CD4-positive, alpha-beta T cell (primary cell): ENCODE measurements around the gene MANSC4. TPM values are rescaled to one million over a fixed set of nuclear protein-coding genes. Genes with fewer than 3 reads are reported as not detected.

Source experiments
- ATAC-seq: fragments of 200-7000 bp; cut with Tn5 transposase; one replicate; pipeline ENCODE4 v1.10.0; 2022; ENCODE audit warnings: mild to moderate bottlenecking; ENCODE audit not compliant: poor library complexity
- CTCF ChIA-PET: fragments of 350-600 bp; sonication (Branson Sonifier 250); formaldehyde crosslinking; loops from one replicate; lab custom pipeline; 2021; ENCODE audit warnings: antibody characterized with exemption, inconsistent platforms; lab: Charles Lee
- POLR2A ChIA-PET: fragments of 350-600 bp; sonication (Branson Sonifier 250); formaldehyde crosslinking; loops from one replicate; lab custom pipeline; 2021; ENCODE audit warnings: antibody characterized with exemption, inconsistent platforms; lab: Charles Lee
- DNase-seq, 14 experiments: peaks; one replicate each; pipeline ENCODE4 v3.0.0-alpha.2; 2013 to 2020; ENCODE audit warnings: mixed read lengths in 2 of 14
- H3K27ac ChIP-seq, 2 donors: one replicate each; pipeline versions ENCODE4 v1.5.1 to v1.7.0; 2013; ENCODE audit warnings: low read length in 2 of 2, low read depth in 1 of 2, mild to moderate bottlenecking in 1 of 2
- H3K27me3 ChIP-seq, 2 experiments: 1 replicate in 1 of 2; 2 replicates in 1 of 2; pipeline versions ENCODE4 v1.6.1 to v1.7.0; 2013; ENCODE audit warnings: low read length in 2 of 2, control low read depth in 1 of 2, mild to moderate bottlenecking in 1 of 2, moderate library complexity in 1 of 2; ENCODE audit not compliant: insufficient read depth in 2 of 2, control insufficient read depth in 1 of 2
- H3K36me3 ChIP-seq: one replicate; pipeline ENCODE4 v1.6.1; 2013; ENCODE audit warnings: low read length, control low read depth; ENCODE audit not compliant: insufficient read depth
- H3K4me1 ChIP-seq: one replicate; pipeline ENCODE4 v1.6.1; 2013; ENCODE audit warnings: low read length, control low read depth; ENCODE audit not compliant: insufficient read depth
- H3K4me3 ChIP-seq: one replicate; pipeline ENCODE4 v1.5.1; 2013; ENCODE audit warnings: mild to moderate bottlenecking, low read length, moderate library complexity
- H3K9me3 ChIP-seq, 2 experiments: 1 replicate in 1 of 2; 2 replicates in 1 of 2; pipeline versions ENCODE4 v1.6.1 to v1.7.0; 2013; ENCODE audit warnings: low read length in 2 of 2, mild to moderate bottlenecking in 2 of 2, control low read depth in 1 of 2, moderate library complexity in 1 of 2; ENCODE audit not compliant: control insufficient read depth in 1 of 2, insufficient read depth in 1 of 2
- H3K27ac Mint-ChIP-seq: one replicate; pipeline ENCODE4 v1.8.0; 2020; ENCODE audit warnings: mixed read lengths
- H3K27me3 Mint-ChIP-seq: one replicate; pipeline ENCODE4 v1.8.0; 2021; ENCODE audit warnings: mixed read lengths
- H3K36me3 Mint-ChIP-seq: one replicate; pipeline ENCODE4 v1.8.0; 2021; ENCODE audit warnings: low read depth, mixed read lengths
- H3K4me1 Mint-ChIP-seq: one replicate; pipeline ENCODE4 v1.8.0; 2021; ENCODE audit warnings: low read depth, mixed read lengths
- H3K4me3 Mint-ChIP-seq: one replicate; pipeline ENCODE4 v1.8.0; 2020; ENCODE audit warnings: mild to moderate bottlenecking, mixed read lengths
- H3K9me3 Mint-ChIP-seq: one replicate; pipeline ENCODE4 v1.8.0; 2020; ENCODE audit warnings: mixed read lengths
- intact Hi-C, 2 experiments: fragments of 100-400 bp; cut with DNase I in 1 of 2; cut with micrococcal nuclease in 1 of 2; formaldehyde crosslinking; loops; one replicate each; pipeline versions ENCODE4 v1.15.1 to v1.9.0; 2023 to 2025; cut with DNase I, micrococcal nuclease
- polyA plus RNA-seq, 2 donors: library from polyadenylated mRNA; unstranded; fragments of 120-200 nt; gene quantifications; one replicate each; pipeline ENCODE4 v1.2.1, GENCODE V29; 2013
- total RNA-seq, 174 experiments: library from RNA in 2 of 174; stranded (reverse) in 2 of 174; gene quantifications; one replicate each; pipeline ENCODE4 v1.2.3 and lab custom pipeline; 2021 to 2026
- TF ChIP-seq, protein P1 (sequence below): fragments of 200-600 bp; IDR thresholded peaks from one replicate; pipeline ENCODE4 v1.8.0; 2022; ENCODE audit warnings: antibody characterized with exemption, mild to moderate bottlenecking

The MANSC4 gene
- total RNA-seq (not detected), total RNA-seq (lab: John Stamatoyannopoulos, UW) (0 to 5.1 (median 0.50) reads per million in 172 experiments)
- 0.20 TPM for polyA plus RNA-seq (2013, experiment 1 of 2)
- 0.19 TPM for polyA plus RNA-seq (2013, experiment 2 of 2)

- Mint-ChIP-seq H3K27ac (peak within 1 kb of the TSS; percentile 80), H3K36me3 (peaks cover 11% of the 10 kb centered on the region), H3K4me3 (peak within 1 kb of the TSS; percentile 90), H3K9me3 (no peaks in the 10 kb centered on the region), H3K27me3 (no peaks in the 10 kb centered on the region), H3K4me1 (peaks cover 40% of the 10 kb centered on the region)
- ChIA-PET CTCF (interaction anchor here (1.4 to 2.2 kb wide), 2 partner anchors 9 to 41 kb away, joined by 3 to 9 read pairs; no protein-coding TSS in a partner anchor), POLR2A (interaction anchor here (0.6 to 2.3 kb wide), 18 partner anchors 8 to 1601 kb away, joined by 3 to 17 read pairs (median 4); partner anchors contain the start of genes CCDC91, ERGIC2 and MRPS35)
- ATAC-seq (peak; percentile 81), DNase-seq (peak; percentile 47 to 84 (median 65))
- H3K27me3 ChIP-seq: no peaks in the 10 kb centered on the region
- TF ChIP-seq, protein P1, sequence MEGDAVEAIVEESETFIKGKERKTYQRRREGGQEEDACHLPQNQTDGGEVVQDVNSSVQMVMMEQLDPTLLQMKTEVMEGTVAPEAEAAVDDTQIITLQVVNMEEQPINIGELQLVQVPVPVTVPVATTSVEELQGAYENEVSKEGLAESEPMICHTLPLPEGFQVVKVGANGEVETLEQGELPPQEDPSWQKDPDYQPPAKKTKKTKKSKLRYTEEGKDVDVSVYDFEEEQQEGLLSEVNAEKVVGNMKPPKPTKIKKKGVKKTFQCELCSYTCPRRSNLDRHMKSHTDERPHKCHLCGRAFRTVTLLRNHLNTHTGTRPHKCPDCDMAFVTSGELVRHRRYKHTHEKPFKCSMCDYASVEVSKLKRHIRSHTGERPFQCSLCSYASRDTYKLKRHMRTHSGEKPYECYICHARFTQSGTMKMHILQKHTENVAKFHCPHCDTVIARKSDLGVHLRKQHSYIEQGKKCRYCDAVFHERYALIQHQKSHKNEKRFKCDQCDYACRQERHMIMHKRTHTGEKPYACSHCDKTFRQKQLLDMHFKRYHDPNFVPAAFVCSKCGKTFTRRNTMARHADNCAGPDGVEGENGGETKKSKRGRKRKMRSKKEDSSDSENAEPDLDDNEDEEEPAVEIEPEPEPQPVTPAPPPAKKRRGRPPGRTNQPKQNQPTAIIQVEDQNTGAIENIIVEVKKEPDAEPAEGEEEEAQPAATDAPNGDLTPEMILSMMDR: no peak
- peaks cover 27% of the 10 kb centered on the region for H3K4me1 ChIP-seq
- H3K36me3 ChIP-seq: no peaks in the 10 kb centered on the region
- H3K4me3 ChIP-seq: peak within 1 kb of the TSS; percentile 80
- H3K27ac ChIP-seq: peak within 1 kb of the TSS in 1 of 2 donors; percentile 22
- intact Hi-C loops: loop anchor here in 1 of 2 experiments (2.0 to 5.0 kb wide), 2 partner anchors 68 to 251 kb away; partner anchors contain the start of gene MRPS35
- H3K9me3 ChIP-seq: no peaks in the 10 kb centered on the region
These were observed at the start of gene MANSC4, which contains the start of gene KLHL42 for GRCh38 chr12:27779920-27780611. Gene MANSC4 (minus strand): TSS chr12:27780236. CDS start chr12:27771276, 8,960 bp downstream. Gene KLHL42 (plus strand): TSS chr12:27780233. CDS start chr12:27780331, 98 bp downstream.

DNA sequence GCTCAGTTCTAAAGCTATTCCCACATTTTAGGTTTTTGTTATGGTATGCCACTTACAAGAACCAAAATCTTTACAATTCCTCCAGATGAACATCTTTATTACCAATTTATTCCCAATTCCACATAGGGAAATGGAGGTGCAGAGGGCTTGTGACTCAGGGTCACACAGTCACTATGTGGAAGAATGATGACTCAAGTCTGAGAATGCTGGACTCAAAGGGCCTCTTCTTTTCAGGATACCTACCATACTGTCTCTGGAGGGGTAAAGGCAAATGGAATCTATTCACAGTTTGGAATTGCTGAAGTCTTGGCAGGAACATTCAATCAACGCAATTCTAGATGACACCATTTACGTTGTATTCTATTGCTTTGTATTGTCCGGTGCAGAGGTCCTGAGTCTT lies 48.2 kb upstream of the MANSC4 start:
- Histone ChIP-seq H3K4me3 (no peak overlapping the region), H3K27me3 (no peaks in the 10 kb centered on the region), H3K9me3 (no peaks in the 10 kb centered on the region), H3K36me3 (no peaks in the 10 kb centered on the region), H3K27ac (no peak overlapping the region), H3K4me1 (no peaks in the 10 kb centered on the region)
- H3K4me3 Mint-ChIP-seq: no peak overlapping the region
- intact Hi-C loops: loop anchor here in 1 of 2 experiments (10.0 kb wide), 1 partner anchor 367 kb away; the partner anchor contains the start of gene CCDC91
- DNase-seq (no peak), ATAC-seq (no peak)
- no peaks in the 10 kb centered on the region for H3K27me3 Mint-ChIP-seq
- no peaks in the 10 kb centered on the region for H3K36me3 Mint-ChIP-seq
- ChIA-PET POLR2A (no interaction called here), CTCF (no interaction called here)
- peaks cover 8% of the 10 kb centered on the region for H3K4me1 Mint-ChIP-seq
- TF ChIP-seq, protein P1: no peak
- H3K9me3 Mint-ChIP-seq: no peaks in the 10 kb centered on the region
- H3K27ac Mint-ChIP-seq: no peak overlapping the region

DNA sequence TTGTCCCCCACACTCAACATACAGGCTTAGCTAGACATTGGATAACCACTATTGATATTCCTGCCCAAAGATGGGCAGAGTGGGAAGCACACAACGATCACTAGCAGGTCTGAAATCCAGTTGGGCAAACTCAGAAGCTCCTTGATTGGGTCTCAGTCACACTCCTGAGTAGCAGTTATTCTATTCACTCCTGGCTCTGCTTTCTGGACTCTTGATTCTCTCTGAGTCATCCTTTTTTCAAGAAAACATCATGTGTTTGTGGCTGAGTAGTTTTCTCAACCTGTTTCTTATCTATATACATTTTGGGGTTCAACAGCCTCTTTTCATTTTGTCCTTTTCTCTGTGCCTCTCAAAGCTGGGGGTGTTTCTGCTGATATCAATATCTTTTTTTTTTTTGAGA lies 46.0 kb upstream of the MANSC4 start:
- Histone ChIP-seq H3K9me3 (no peaks in the 10 kb centered on the region), H3K27ac (no peak overlapping the region), H3K4me1 (peaks cover 13% of the 10 kb centered on the region), H3K4me3 (no peak overlapping the region), H3K36me3 (no peaks in the 10 kb centered on the region), H3K27me3 (no peaks in the 10 kb centered on the region)
- Mint-ChIP-seq H3K4me1 (peaks cover 29% of the 10 kb centered on the region), H3K36me3 (no peaks in the 10 kb centered on the region), H3K27me3 (no peaks in the 10 kb centered on the region), H3K4me3 (no peak overlapping the region), H3K27ac (no peak overlapping the region), H3K9me3 (no peaks in the 10 kb centered on the region)
- CTCF ChIA-PET: no interaction called here
- POLR2A ChIA-PET: no interaction called here
- TF ChIP-seq, protein P1: no peak
- DNase-seq (no peak), ATAC-seq (no peak)
- intact Hi-C loops: loop anchor here in 1 of 2 experiments (10.0 kb wide), 1 partner anchor 369 kb away; the partner anchor contains the start of gene CCDC91
